Omental fat pad (tissue), 4 donors: ENCODE data around the gene ZBTB37. TPM values are rescaled to one million over a fixed set of nuclear protein-coding genes. Genes with fewer than 3 reads are reported as not detected.

ENCODE experiments used
- ATAC-seq: fragments of 150-250 bp; one replicate; pipeline ENCODE4 v1.9.1; 2016; ENCODE audit warnings: mild to moderate bottlenecking, moderate library complexity; ENCODE audit not compliant: low FRiP score
- DNase-seq: peaks from one replicate; pipeline ENCODE4 v3.0.0-alpha.2; 2019; ENCODE audit warnings: low spot score
- CTCF ChIP-seq, 3 donors: fragments of 450-650 bp; IDR thresholded peaks; one replicate each; pipeline ENCODE4 v1.5.1; 2016 to 2017; ENCODE audit warnings: antibody characterized with exemption in 3 of 3, mild to moderate bottlenecking in 3 of 3, moderate library complexity in 2 of 3
- total RNA-seq, 4 donors: library from RNA; depleted of rRNA; stranded (reverse); fragments of >200 nt; gene quantifications; one replicate each; pipeline ENCODE4 v1.1.0, GENCODE V29; 2016

The ZBTB37 gene
- total RNA-seq, 4 donors from 2014 or later: 5.5 to 16.1 (median 12.1) TPM

- ATAC-seq: no peak
- TF ChIP-seq CTCF (IDR thresholded peaks at IDR 0.05): no peak
- DNase-seq: no peak
These were observed 20.6 kb downstream of the ZBTB37 start for GRCh38 chr1:173888749-173889148.

DNA sequence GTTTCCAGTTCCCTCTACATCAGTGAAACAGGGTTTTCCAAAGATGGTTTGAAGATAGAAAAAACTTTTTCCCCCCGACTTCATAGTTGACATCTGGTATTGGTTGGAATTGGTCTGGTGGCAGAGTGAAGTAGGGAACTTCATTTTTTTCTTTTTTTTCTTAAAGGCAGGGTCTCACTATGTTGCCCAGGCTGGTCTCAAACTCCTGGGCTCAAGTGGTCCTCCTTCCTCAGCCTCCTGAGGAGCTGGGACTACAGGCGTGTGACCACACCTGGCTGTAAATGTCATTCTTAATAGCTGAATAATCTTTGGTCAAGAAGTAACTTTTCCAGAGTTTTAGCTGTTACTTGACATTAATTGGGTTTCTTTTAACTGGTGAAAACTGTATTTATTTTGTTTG, 21.7 kb downstream of the ZBTB37 start:
- no peak for TF ChIP-seq CTCF (IDR thresholded peaks at IDR 0.05)
- DNase-seq (no peak), ATAC-seq (no peak)

DNA sequence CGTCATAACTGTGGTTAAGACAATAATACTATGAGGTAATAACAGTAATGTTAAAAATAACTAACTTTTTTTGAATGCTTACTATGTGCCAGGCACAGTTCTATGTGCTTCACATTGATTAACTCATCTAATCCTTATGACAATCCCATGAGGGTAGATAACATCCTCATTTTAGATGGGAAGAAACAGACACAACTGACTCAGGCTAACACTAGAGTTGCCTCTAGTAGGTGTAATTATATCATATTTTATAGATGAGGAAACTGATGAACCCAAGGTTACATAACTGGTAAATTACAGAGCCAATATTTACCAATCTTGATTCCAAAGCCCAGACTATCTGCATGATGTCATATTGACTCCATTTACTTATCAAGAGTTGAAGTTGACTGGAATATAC, 25.4 kb downstream of the ZBTB37 start:
- TF ChIP-seq CTCF (IDR thresholded peaks at IDR 0.05): no peak
- no peak for ATAC-seq
- no peak for DNase-seq

- ATAC-seq: no peak
- no peak for DNase-seq
- no peak for TF ChIP-seq CTCF (IDR thresholded peaks at IDR 0.05)
These were observed 26.0 kb downstream of the ZBTB37 start for GRCh38 chr1:173894189-173894588.

DNA sequence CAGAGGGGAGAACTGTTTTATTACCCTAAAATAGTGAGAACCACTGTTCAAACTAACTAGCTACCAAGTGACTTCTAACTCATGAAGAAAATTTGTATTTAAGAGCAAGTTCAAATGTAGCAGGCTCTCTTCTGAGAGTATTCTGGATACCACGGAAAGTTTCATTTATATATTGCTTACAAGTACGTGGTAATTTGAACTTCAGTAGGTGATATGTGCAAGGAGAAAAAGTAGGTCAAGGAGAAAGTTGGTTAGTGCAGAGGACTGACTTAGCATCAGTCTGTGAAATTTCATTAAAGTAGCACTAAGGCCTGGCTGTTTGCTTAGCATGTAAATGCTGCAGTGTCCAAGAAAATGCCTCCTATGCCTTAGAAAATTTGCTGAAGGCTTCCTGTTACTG, 32.2 kb downstream of the ZBTB37 start:
- TF ChIP-seq CTCF (IDR thresholded peaks at IDR 0.05): no peak
- no peak for DNase-seq
- no peak for ATAC-seq

GRCh38 chr1:173900992-173901391, 32.8 kb downstream of the ZBTB37 start:
- TF ChIP-seq CTCF (IDR thresholded peaks at IDR 0.05): no peak
- no peak for DNase-seq
- no peak for ATAC-seq

DNA sequence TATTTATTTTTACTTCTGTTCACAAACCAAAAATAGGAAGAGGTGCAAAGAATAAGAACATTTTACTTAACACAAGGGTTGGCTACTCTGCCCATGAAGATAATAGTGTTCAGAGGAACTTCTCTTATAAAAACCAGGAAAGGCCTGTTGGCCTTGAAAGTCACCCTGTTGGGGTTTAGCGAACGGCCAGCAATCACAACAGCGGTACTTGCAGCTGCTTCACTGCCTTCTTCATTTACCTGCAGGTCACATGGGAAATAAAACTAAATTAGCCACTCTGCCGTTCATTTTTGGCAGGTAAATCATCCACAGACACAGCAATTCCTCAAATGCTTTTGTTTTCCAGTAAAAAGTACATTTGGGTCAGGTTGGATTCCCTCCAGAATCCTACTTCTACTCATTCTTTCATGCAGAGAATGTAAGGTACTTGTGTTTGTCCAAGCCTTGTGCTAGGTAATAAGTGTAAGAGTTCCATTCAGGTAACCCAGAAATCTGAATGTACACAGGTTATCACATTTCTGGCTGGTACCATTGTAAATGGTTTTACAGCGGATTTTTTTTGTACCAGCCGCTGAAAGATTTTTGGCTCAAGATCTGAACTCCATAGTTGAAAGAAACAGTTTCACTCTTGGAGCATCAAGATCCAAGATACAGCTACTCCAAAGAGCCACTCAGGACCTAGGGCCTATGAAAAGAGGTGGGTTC, 35.8 kb downstream of the ZBTB37 start:
- DNase-seq: no peak
- no peak for TF ChIP-seq CTCF (IDR thresholded peaks at IDR 0.05)
- no peak for ATAC-seq
